NB4 (cell line): Measurements from ENCODE around the gene GNA15.

Source experiments
- POLR2A ChIP-seq: IDR thresholded peaks from 2 replicates; pipeline ENCODE4 v1.6.1; 2011; ENCODE audit warnings: mild to moderate bottlenecking; ENCODE audit not compliant: insufficient read length; ENCODE audit errors: extremely low read depth
- TF ChIP-seq, protein P1 (sequence below): IDR thresholded peaks from one replicate; pipeline ENCODE4 v1.5.1; 2012; ENCODE audit warnings: low read depth, low read length

DNA sequence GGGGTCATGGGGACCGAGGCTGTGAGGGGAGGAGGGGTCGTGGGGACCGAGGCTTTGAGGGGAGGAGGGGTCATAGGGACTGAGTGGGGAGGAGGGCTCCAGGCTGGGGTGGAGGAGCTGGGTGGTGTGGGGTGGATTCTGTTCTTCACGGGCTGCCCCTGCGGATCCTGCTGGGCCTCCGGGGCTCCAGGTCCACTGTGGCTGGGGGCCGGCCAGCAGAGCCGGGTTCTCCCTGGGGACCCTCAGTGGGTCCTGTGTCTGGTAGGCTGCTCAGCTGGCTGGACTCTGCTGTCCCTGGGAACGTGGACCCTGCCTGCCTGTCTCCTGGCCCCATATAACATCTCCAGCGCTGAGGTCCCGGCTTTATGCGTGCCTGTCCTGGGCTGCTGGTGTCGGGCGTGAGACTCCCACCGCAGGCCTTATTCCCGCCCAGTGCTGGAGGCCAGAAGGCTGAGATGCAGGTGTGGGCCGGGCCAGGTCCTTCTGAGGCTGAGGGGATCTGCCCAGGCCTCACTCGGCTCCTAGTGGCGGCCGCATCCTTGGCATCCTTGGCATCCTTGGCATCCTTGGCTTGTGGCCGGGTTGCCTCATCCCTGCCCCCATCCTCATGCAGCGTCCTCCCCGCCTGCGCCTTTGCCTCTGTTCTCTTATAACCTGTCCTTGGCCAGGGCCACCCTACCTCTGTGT, 19.8 kb upstream of the GNA15 start:
- TF ChIP-seq, protein P1, sequence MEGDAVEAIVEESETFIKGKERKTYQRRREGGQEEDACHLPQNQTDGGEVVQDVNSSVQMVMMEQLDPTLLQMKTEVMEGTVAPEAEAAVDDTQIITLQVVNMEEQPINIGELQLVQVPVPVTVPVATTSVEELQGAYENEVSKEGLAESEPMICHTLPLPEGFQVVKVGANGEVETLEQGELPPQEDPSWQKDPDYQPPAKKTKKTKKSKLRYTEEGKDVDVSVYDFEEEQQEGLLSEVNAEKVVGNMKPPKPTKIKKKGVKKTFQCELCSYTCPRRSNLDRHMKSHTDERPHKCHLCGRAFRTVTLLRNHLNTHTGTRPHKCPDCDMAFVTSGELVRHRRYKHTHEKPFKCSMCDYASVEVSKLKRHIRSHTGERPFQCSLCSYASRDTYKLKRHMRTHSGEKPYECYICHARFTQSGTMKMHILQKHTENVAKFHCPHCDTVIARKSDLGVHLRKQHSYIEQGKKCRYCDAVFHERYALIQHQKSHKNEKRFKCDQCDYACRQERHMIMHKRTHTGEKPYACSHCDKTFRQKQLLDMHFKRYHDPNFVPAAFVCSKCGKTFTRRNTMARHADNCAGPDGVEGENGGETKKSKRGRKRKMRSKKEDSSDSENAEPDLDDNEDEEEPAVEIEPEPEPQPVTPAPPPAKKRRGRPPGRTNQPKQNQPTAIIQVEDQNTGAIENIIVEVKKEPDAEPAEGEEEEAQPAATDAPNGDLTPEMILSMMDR: no peak
- TF ChIP-seq POLR2A: no peak
